Liver (tissue), 3 donors: ENCODE results near the gene USP28.

ENCODE experiments used
- GABPA ChIP-seq, 2 donors: IDR thresholded peaks in 1 of 2; conservative IDR thresholded peaks in 1 of 2; 2 replicates each; pipeline ENCODE4 v1.6.1; 2016; ENCODE audit warnings: antibody characterized with exemption in 2 of 2, mild to moderate bottlenecking in 1 of 2, moderate library complexity in 1 of 2
- TAF1 ChIP-seq: conservative IDR thresholded peaks from 2 replicates; pipeline ENCODE4 v1.6.1; 2016; ENCODE audit warnings: antibody characterized with exemption, mild to moderate bottlenecking
- TF ChIP-seq, protein P1 (sequence below): fragments of 150-350 bp; IDR thresholded peaks from 2 replicates; pipeline ENCODE4 v1.5.1; 2017; ENCODE audit warnings: improper control_type of control experiment, low read depth, low read length; ENCODE audit not compliant: missing input control
- donor health status: healthy.
- donor health status: healthy.

GRCh38 chr11:113875234-113876073 lies at the start of gene USP28:
- TF ChIP-seq TAF1 (peak; percentile 78), GABPA (IDR thresholded peaks at IDR 0.05 in 1 of 2, conservative IDR thresholded peaks at IDR 0.05 in 1 of 2) (no peak)
- TF ChIP-seq, protein P1, sequence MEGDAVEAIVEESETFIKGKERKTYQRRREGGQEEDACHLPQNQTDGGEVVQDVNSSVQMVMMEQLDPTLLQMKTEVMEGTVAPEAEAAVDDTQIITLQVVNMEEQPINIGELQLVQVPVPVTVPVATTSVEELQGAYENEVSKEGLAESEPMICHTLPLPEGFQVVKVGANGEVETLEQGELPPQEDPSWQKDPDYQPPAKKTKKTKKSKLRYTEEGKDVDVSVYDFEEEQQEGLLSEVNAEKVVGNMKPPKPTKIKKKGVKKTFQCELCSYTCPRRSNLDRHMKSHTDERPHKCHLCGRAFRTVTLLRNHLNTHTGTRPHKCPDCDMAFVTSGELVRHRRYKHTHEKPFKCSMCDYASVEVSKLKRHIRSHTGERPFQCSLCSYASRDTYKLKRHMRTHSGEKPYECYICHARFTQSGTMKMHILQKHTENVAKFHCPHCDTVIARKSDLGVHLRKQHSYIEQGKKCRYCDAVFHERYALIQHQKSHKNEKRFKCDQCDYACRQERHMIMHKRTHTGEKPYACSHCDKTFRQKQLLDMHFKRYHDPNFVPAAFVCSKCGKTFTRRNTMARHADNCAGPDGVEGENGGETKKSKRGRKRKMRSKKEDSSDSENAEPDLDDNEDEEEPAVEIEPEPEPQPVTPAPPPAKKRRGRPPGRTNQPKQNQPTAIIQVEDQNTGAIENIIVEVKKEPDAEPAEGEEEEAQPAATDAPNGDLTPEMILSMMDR: no peak
